GM12892 (cell line): ENCODE data around the gene MOB3B.

Experiments
- DNase-seq: peaks from one replicate; pipeline ENCODE4 v3.0.0; 2011; ENCODE audit not compliant: insufficient read length
- FAIRE-seq: peaks from 2 replicates; lab custom pipeline; 2011; peaks lifted over from hg19 to GRCh38; lab: Jason Lieb, UNC
- POLR2A ChIP-seq: IDR thresholded peaks from 2 replicates; pipeline ENCODE4 v1.6.1; 2011; ENCODE audit warnings: low read depth, low read length, control low read depth
- POLR2AphosphoS5 ChIP-seq: IDR thresholded peaks from 2 replicates; pipeline ENCODE4 v1.6.1; 2011; ENCODE audit warnings: low read depth, low read length, control low read depth
- TAF1 ChIP-seq: IDR thresholded peaks from 2 replicates; pipeline ENCODE4 v1.6.1; 2011; ENCODE audit warnings: low read depth, mild to moderate bottlenecking, control low read depth, low read length, borderline replicate concordance

Gene MOB3B

DNA sequence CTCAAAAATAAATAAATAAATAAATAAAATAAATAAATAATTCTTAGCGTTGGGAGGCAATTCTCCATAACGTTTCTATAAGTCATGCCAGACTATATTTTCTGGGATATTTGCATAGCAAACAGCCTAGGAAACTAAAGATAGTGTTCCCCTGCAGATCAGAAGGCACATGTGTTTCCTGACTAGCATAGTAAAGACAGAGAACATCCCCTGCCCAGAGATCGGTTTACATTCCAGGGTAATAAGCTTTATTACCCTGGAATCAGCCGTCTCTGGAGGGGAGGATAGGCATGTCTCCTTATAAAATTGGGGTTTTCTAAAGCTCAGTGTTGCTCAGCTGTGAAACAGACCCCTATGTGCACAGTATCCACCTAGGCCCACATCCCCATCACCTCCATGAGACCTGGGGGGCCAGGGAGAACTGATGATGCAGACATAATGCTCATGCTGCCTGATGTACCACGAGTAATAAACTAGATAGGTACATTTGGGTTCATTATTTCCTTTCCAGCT, 42.4 kb downstream of the MOB3B start:
- peak; percentile 33 for FAIRE-seq
- TF ChIP-seq POLR2AphosphoS5 (no peak), POLR2A (no peak), TAF1 (no peak)
- no peak for DNase-seq

GRCh38 chr9:27485158-27485557, 44.5 kb downstream of the MOB3B start:
- FAIRE-seq (peak; percentile 81), DNase-seq (peak; percentile 16)

DNA sequence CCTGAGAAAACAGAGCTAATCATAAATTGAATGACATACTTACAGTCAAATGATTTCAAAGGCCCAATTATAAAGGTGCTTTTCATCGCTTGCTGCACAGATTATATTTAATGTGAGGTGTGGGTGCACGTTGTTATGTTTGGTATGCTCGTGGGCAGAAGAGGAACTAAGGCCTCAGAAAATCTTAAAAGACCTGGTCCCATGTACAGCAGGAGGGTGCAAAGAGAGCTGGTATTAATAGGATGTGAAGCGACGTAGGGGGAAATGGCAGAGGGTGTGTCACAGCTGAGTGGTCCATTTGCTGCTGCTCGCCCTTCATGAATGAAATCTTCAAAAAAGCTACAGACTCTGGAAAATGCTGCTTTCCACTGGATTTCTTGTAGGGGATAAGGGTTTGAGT, 46.0 kb downstream of the MOB3B start:
- TF ChIP-seq POLR2A: no peak
- TF ChIP-seq POLR2AphosphoS5: no peak
- TF ChIP-seq TAF1: no peak
- DNase-seq (no peak), FAIRE-seq (no peak)

More at GRCh38 chr9:27485158-27485557, 44.5 kb downstream of the MOB3B start:
- TF ChIP-seq POLR2AphosphoS5: no peak
- no peak for TF ChIP-seq TAF1
- no peak for TF ChIP-seq POLR2A

DNA sequence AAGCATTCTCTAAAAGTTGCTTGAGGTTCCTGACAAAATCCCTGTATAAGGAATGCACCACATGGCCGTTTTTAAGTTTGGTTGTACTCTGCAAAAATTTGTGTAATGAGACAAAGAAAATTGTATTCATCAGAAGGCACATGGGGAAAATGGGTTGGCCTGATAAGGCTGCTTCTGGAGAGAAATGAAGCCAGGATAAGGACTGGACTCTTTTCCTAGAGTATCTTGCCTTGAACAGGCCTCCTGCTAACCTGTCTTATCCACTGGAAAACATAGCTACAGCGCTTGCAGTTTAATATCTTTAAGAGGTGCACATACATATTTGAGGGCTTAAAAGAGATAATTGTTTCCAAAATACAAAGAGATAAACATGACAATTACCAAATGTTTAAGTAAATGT, 46.9 kb downstream of the MOB3B start:
- FAIRE-seq (no peak), DNase-seq (no peak)

DNA sequence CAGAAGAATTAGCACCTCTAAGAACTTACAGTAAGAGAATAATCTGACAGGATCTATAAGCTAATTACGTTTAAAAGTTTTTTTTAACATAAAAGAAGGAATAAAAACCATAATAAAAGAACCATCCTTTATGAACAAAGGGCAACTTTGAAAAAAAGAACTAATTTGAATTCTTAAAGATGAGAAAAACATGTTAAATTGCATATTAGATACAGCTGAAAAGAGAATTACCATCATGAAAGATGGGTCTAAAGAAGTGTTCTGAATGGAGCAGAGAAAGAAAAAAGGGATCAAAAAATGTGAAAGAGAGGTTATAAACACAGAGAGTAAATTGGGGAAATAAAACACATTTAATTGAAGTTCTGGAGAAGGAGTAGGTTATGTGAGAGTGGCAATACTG, 51.3 kb downstream of the MOB3B start:
- DNase-seq (no peak), FAIRE-seq (no peak)
- TF ChIP-seq POLR2A (no peak), POLR2AphosphoS5 (no peak), TAF1 (no peak)

More for the DNA sequence above, 46.9 kb downstream of the MOB3B start:
- TF ChIP-seq POLR2A (no peak), TAF1 (no peak), POLR2AphosphoS5 (no peak)

DNA sequence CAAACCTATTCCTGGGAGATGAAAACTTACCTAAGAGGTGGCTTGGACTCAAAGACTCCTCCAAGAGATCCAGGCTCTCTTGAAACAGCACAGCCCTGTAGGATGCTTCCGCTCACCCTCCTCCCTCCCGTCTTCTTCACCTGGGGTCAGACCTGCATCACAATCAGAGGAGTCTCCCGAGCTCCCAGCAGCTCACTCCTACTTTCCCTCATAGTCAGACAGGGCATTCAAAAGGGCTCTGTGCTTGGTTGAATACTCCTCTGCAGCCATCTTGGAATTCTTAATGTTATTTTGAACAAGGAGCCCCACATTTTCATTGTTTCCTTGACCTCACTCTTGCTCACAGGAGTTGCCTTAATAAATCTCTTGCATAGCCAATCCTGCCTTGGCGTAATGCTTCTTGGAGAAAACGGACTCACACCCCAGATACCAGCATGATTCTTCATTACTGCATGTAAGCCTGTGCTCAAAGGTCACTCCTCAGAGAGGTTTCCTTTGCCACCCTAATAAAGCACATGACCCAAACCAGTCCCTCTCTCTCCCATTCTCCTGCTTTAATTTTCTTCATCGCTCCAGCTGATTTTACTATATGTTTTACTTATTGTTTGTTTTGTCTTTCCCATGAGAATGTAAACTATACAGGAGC, 52.6 kb downstream of the MOB3B start:
- DNase-seq (no peak), FAIRE-seq (no peak)
- TF ChIP-seq POLR2A: no peak
- TF ChIP-seq TAF1: no peak
- no peak for TF ChIP-seq POLR2AphosphoS5

- TF ChIP-seq POLR2A: no peak
- no peak for TF ChIP-seq TAF1
- no peak for TF ChIP-seq POLR2AphosphoS5
Measured at GRCh38 chr9:27475057-27475595, 54.5 kb downstream of the MOB3B start.

GRCh38 chr9:27474305-27474704, 55.3 kb downstream of the MOB3B start:
- no peak for TF ChIP-seq POLR2A
- TF ChIP-seq POLR2AphosphoS5: no peak
- no peak for TF ChIP-seq TAF1
- no peak for DNase-seq
- no peak for FAIRE-seq

More at GRCh38 chr9:27475057-27475595, 54.5 kb downstream of the MOB3B start:
- DNase-seq (no peak), FAIRE-seq (no peak)

GRCh38 chr9:27473111-27473529, 56.5 kb downstream of the MOB3B start:
- no peak for FAIRE-seq
- DNase-seq: no peak
- TF ChIP-seq POLR2AphosphoS5: no peak

DNA sequence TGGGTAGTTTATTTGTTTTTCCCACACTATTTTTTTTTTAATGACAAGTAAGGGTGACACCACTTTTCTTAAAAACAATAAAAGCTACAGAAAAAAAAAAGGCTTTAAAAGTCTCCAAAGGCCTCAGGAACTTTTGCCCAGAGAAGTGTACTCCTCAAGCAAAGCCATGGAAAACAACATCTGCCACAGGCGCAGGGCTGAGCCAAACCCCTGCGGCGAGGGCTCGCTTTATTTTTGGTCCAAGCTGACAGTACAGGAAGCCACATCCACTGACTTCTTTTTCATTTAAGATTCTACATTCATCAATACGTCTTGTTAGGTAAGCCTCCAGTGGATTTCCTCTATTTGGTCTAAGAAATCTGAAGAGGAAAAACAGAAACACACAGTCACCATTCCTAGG, 57.4 kb downstream of the MOB3B start:
- no peak for DNase-seq
- no peak for FAIRE-seq

DNA sequence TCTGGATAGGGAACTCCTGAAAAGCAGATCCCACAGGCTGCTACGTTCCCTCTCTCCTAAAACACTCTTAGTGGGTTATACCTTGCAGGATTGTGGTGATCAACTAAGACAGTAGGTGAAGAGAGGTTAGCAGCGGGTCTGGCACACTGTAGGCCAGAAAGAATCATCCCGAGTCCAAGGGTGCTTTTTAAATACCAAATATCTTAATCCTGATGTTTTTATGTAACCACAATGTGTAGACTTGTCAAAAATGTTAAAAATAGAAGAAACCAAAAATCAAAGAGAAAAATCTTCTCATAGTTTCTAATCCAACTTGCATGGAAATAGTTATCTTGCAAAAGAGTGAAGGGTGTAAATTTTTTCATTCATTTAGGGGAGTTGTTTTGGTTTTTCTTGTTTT, 57.8 kb downstream of the MOB3B start:
- DNase-seq (no peak), FAIRE-seq (no peak)
- TF ChIP-seq TAF1: no peak
- TF ChIP-seq POLR2A: no peak
- no peak for TF ChIP-seq POLR2AphosphoS5

More for the DNA sequence above, 57.4 kb downstream of the MOB3B start:
- TF ChIP-seq TAF1: no peak
- no peak for TF ChIP-seq POLR2AphosphoS5
- no peak for TF ChIP-seq POLR2A

DNA sequence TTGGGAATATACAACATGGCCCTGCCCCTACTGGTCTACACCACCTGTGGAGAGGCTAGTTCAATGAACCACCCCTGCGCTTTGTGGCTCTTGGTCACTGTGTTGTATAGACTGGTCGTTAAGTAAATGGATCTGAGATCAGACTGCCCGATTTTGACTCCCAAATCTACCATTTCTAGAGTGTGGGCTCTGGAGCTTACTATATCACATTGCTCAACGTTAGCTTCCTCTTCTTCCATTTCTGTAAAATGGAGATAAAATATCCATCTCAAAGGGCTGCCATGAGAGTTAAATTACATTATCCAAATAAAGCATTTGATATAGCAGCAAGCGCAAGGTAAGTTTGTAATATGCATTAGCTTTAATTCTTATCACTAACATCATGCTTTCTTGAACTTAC, 58.2 kb downstream of the MOB3B start:
- DNase-seq (no peak), FAIRE-seq (no peak)
- TF ChIP-seq POLR2A (no peak), POLR2AphosphoS5 (no peak), TAF1 (no peak)

- TF ChIP-seq POLR2A (no peak), TAF1 (no peak), POLR2AphosphoS5 (no peak)
- DNase-seq (no peak), FAIRE-seq (no peak)
Measured at GRCh38 chr9:27470291-27470856, 59.2 kb downstream of the MOB3B start.
